PFSK-1 (cell line): ENCODE measurements around the gene ALKBH2.

Experiments
- FOXP2 ChIP-seq: optimal IDR thresholded peaks from 2 replicates; pipeline ENCODE3; 2011; ENCODE audit warnings: borderline replicate concordance, control low read depth, inconsistent platforms; ENCODE audit not compliant: insufficient read depth; ENCODE audit errors: extremely low read length, extremely low read depth
- POLR2AphosphoS5 ChIP-seq: IDR thresholded peaks from 2 replicates; pipeline ENCODE4 v1.6.1; 2012; ENCODE audit warnings: low read depth, mild to moderate bottlenecking, control low read depth, low read length, moderate library complexity
- REST ChIP-seq, 2 experiments: IDR thresholded peaks; 2 replicates each; pipeline versions ENCODE4 v1.6.1 to v1.8.0; 2011 to 2012; ENCODE audit warnings: low read depth in 2 of 2, low read length in 2 of 2, control low read depth in 1 of 2, inconsistent platforms in 1 of 2, mild to moderate bottlenecking in 1 of 2, moderate library complexity in 1 of 2; ENCODE audit not compliant: insufficient read depth in 1 of 2
- TAF1 ChIP-seq: IDR thresholded peaks from 2 replicates; pipeline ENCODE4 v1.6.1; 2012; ENCODE audit warnings: low read length, control low read depth, borderline replicate concordance; ENCODE audit not compliant: insufficient read depth

DNA sequence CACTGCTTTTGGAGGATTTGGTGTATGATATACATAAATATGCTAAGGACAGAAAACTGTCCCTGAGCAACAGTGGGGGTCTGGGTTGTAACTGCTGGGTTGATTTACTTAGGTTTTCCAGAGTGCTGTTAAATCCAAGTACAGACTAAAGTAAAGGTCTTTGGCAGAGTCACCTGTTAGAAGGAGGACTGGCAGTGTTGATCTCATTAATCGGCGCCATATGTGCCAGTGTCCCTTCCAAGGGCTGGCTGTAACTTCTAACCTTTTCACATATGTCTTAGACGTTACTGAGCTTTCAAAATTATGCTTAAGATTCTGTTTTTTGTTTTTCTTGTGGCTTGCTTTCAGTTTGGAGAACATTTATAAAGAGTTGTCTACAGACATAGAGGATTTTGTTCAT is 9.2 kb upstream of the ALKBH2 start:
- TF ChIP-seq POLR2AphosphoS5, result no peak
- no peak for TF ChIP-seq REST (IDR thresholded peaks at IDR 0.05; ENCODE audit: insufficient read depth in 1 of 2, low read depth in 2 of 2, low read length in 2 of 2)
- TF ChIP-seq FOXP2, result no peak
- TF ChIP-seq TAF1, result no peak
